IMR-90 (cell line): ENCODE data around the gene TRIM37. TPM values are rescaled to one million over a fixed set of nuclear protein-coding genes. Genes with fewer than 3 reads are reported as not detected.

Experiments
- ATAC-seq: fragments of 200-7000 bp; cut with Tn5 transposase; 2 replicates; pipeline ENCODE4 v1.9.1; 2020; ENCODE audit warnings: low read depth, mild to moderate bottlenecking, moderate library complexity
- Bru-seq: library from RNA; stranded (reverse); fragments of 400-500 nt; gene quantifications from one replicate; lab custom pipeline; 2021; lab: Mats Ljungman, UMichigan
- BruChase-seq, 2 experiments: library from RNA; stranded (reverse); fragments of 400-500 nt; gene quantifications; one replicate each; lab custom pipeline; 2021; lab: Mats Ljungman, UMichigan
- BruUV-seq: library from RNA; stranded (reverse); fragments of 400-500 nt; replicated peaks from 2 replicates; lab custom pipeline; 2021; lab: Mats Ljungman, UMichigan
- CTCF ChIA-PET: fragments of 300-600 bp; formaldehyde crosslinking; extraction: SDS; loops from one replicate; lab custom pipeline; 2021; ENCODE audit warnings: antibody characterized with exemption; lab: Yijun Ruan, JAX
- POLR2A ChIA-PET: fragments of 300-600 bp; sonication (Branson Sonifier 250); formaldehyde crosslinking; loops from one replicate; lab custom pipeline; 2022; ENCODE audit warnings: antibody characterized with exemption; ENCODE audit not compliant: unreplicated experiment; lab: Charles Lee
- DNase-seq: peaks from one replicate; pipeline ENCODE4 v3.0.0; 2013
- H2AFZ ChIP-seq: replicated peaks from 2 replicates; pipeline ENCODE3; 2013; ENCODE audit warnings: low read length, mild to moderate bottlenecking; ENCODE audit not compliant: poor library complexity
- H2AK5ac ChIP-seq: 2 replicates; pipeline ENCODE4 v1.6.1; 2013; ENCODE audit warnings: low read depth, low read length, inconsistent platforms
- H2AK9ac ChIP-seq: replicated peaks from 2 replicates; pipeline ENCODE3; 2013; ENCODE audit warnings: mild to moderate bottlenecking, low read depth, low read length, moderate library complexity; ENCODE audit not compliant: poor library complexity
- H2BK120ac ChIP-seq: 2 replicates; pipeline ENCODE4 v1.6.1; 2013; ENCODE audit warnings: low read depth, low read length, inconsistent platforms
- H2BK15ac ChIP-seq: 3 replicates; pipeline ENCODE4 v1.6.1; 2013; ENCODE audit warnings: low read depth, low read length, inconsistent platforms
- H2BK20ac ChIP-seq: 2 replicates; pipeline ENCODE4 v1.6.1; 2013; ENCODE audit warnings: low read depth, mild to moderate bottlenecking, inconsistent platforms, low read length, moderate library complexity
- H2BK5ac ChIP-seq: 2 replicates; pipeline ENCODE4 v1.6.1; 2013; ENCODE audit warnings: mild to moderate bottlenecking, low read depth, low read length, inconsistent platforms; ENCODE audit not compliant: poor library complexity, severe bottlenecking
- H3K14ac ChIP-seq: replicated peaks from 2 replicates; pipeline ENCODE4 v1.6.1; 2013; ENCODE audit warnings: low read depth, low read length, inconsistent platforms
- H3K18ac ChIP-seq: 2 replicates; pipeline ENCODE4 v1.6.1; 2013; ENCODE audit warnings: low read depth, low read length, control low read depth
- H3K23ac ChIP-seq: 2 replicates; pipeline ENCODE4 v1.6.1; 2013; ENCODE audit warnings: low read depth, low read length, inconsistent platforms
- H3K27ac ChIP-seq: 2 replicates; pipeline ENCODE4 v1.5.1; 2013; ENCODE audit warnings: mild to moderate bottlenecking, control low read depth, low read length; ENCODE audit not compliant: insufficient read depth
- H3K27me3 ChIP-seq: 2 replicates; pipeline ENCODE4 v1.6.1; 2013; ENCODE audit warnings: low read length; ENCODE audit not compliant: control insufficient read depth, insufficient read depth
- H3K36me3 ChIP-seq: 2 replicates; pipeline ENCODE4 v1.6.1; 2013; ENCODE audit warnings: low read length, mixed read lengths; ENCODE audit not compliant: control insufficient read depth, insufficient read depth
- H3K4ac ChIP-seq: 2 replicates; pipeline ENCODE4 v1.6.1; 2013; ENCODE audit warnings: low read depth, low read length, inconsistent platforms
- H3K4me1 ChIP-seq: 2 replicates; pipeline ENCODE4 v1.6.1; 2013; ENCODE audit warnings: low read length, mixed read lengths; ENCODE audit not compliant: control insufficient read depth, insufficient read depth
- H3K4me2 ChIP-seq: 2 replicates; pipeline ENCODE4 v1.6.1; 2013; ENCODE audit warnings: low read depth, mild to moderate bottlenecking, control low read depth, low read length, moderate library complexity
- H3K4me3 ChIP-seq: 2 replicates; pipeline ENCODE4 v1.5.1; 2013; ENCODE audit warnings: low read depth, mild to moderate bottlenecking, control low read depth, low read length, moderate library complexity; ENCODE audit not compliant: insufficient read depth
- H3K56ac ChIP-seq: 2 replicates; pipeline ENCODE4 v1.6.1; 2013; ENCODE audit warnings: low read length, inconsistent platforms; ENCODE audit not compliant: insufficient read depth; ENCODE audit errors: extremely low read depth
- H3K79me1 ChIP-seq, 2 experiments: 2 replicates each; pipeline ENCODE4 v1.6.1; 2013; ENCODE audit warnings: low read length in 2 of 2, inconsistent platforms in 1 of 2, low read depth in 1 of 2
- H3K9ac ChIP-seq: 2 replicates; pipeline ENCODE4 v1.6.1; 2013; ENCODE audit warnings: low read depth, low read length, control low read depth
- H3K9me1 ChIP-seq: 2 replicates; pipeline ENCODE4 v1.6.1; 2013; ENCODE audit warnings: low read length, inconsistent platforms; ENCODE audit not compliant: insufficient read depth
- H3K9me3 ChIP-seq: 2 replicates; pipeline ENCODE4 v1.6.1; 2013; ENCODE audit warnings: low read length; ENCODE audit not compliant: control insufficient read depth, insufficient read depth
- H4K20me1 ChIP-seq: 2 replicates; pipeline ENCODE4 v1.6.1; 2013; ENCODE audit warnings: low read length, inconsistent platforms; ENCODE audit not compliant: insufficient read depth
- H4K5ac ChIP-seq: 2 replicates; pipeline ENCODE4 v1.6.1; 2013; ENCODE audit warnings: mild to moderate bottlenecking, low read depth, low read length, control low read depth
- H4K8ac ChIP-seq, 2 experiments: 2 replicates each; pipeline ENCODE4 v1.6.1; 2013; ENCODE audit warnings: low read depth in 2 of 2, low read length in 2 of 2, control low read depth in 1 of 2, inconsistent platforms in 1 of 2
- H4K91ac ChIP-seq: 2 replicates; pipeline ENCODE4 v1.6.1; 2013; ENCODE audit warnings: low read depth, low read length, inconsistent platforms; ENCODE audit not compliant: insufficient read depth
- BHLHE40 ChIP-seq: fragments of 150-350 bp; IDR thresholded peaks from 2 replicates; pipeline ENCODE4 v1.6.1; 2016; ENCODE audit warnings: mild to moderate bottlenecking, low read depth, low read length
- ELK1 ChIP-seq: fragments of 150-350 bp; IDR thresholded peaks from 2 replicates; pipeline ENCODE4 v1.6.1; 2016; ENCODE audit warnings: low read depth, mild to moderate bottlenecking, low read length, moderate library complexity, borderline replicate concordance
- FOS ChIP-seq: fragments of 150-350 bp; IDR thresholded peaks from 2 replicates; pipeline ENCODE4 v1.6.1; 2016; ENCODE audit warnings: low read depth, low read length
- MAFK ChIP-seq: IDR thresholded peaks from 2 replicates; pipeline ENCODE4 v1.6.1; 2012; ENCODE audit warnings: low read depth, low read length, improper control_type of control experiment
- MAZ ChIP-seq: IDR thresholded peaks from 2 replicates; pipeline ENCODE4 v1.6.1; 2012; ENCODE audit warnings: low read depth, mild to moderate bottlenecking, low read length, improper control_type of control experiment, moderate library complexity, borderline replicate concordance
- MXI1 ChIP-seq: IDR thresholded peaks from 2 replicates; pipeline ENCODE4 v1.6.1; 2012; ENCODE audit warnings: low read depth, mild to moderate bottlenecking, low read length, moderate library complexity, borderline replicate concordance
- POLR2A ChIP-seq: IDR thresholded peaks from 2 replicates; pipeline ENCODE4 v1.6.1; 2012; ENCODE audit warnings: mild to moderate bottlenecking, low read depth, low read length
- RCOR1 ChIP-seq: IDR thresholded peaks from 2 replicates; pipeline ENCODE4 v1.6.1; 2012; ENCODE audit warnings: mild to moderate bottlenecking, low read length, improper control_type of control experiment; ENCODE audit not compliant: insufficient replicate concordance
- RFX5 ChIP-seq: IDR thresholded peaks from 2 replicates; pipeline ENCODE4 v1.8.0; 2012; ENCODE audit warnings: low read depth, mild to moderate bottlenecking, low read length, moderate library complexity
- WGBS, 2 experiments: methylation state at CpG; one replicate each; pipeline versions ENCODE4 v1.1.5 to v1.1.7; 2013; ENCODE audit warnings: missing lambda C conversion rate in 2 of 2; ENCODE audit not compliant: insufficient read length in 1 of 2; ENCODE audit errors: extremely low coverage in 2 of 2; 5-methylcytosine and 5-hydroxymethylcytosine counted together
- dilution Hi-C: fragments of 300-500 bp; cut with HindIII; formaldehyde crosslinking; loops from one replicate; pipeline ENCODE4 v1.14.3; 2018; ENCODE audit warnings: low sequenced_read_pairs; ENCODE audit not compliant: unreplicated experiment
- in situ Hi-C: fragments of 300-500 bp; cut with MboI; formaldehyde crosslinking; loops from 3 replicates; pipeline ENCODE4 v1.14.3; 2019; ENCODE audit warnings: low sequenced_read_pairs, inconsistent platforms, mixed read lengths
- intact Hi-C: fragments of 100-400 bp; cut with micrococcal nuclease; formaldehyde crosslinking; loops from 2 replicates; pipeline ENCODE4 v1.10.0; 2022
- long read RNA-seq: library from polyadenylated mRNA; unstranded; transcript quantifications from one replicate; pipeline ENCODE4 v2.0.0, GENCODE V29; 2021; ENCODE audit not compliant: unreplicated experiment
- polyA plus RNA-seq, 3 experiments: library from polyadenylated mRNA; depleted of rRNA; stranded (reverse); fragments of >200 nt; gene quantifications; 2 replicates each; pipeline ENCODE4 v1.2.3, GENCODE V29; 2012; ENCODE audit warnings: low replicate concordance in 1 of 3
- total RNA-seq: library from RNA; depleted of rRNA; stranded (reverse); fragments of >200 nt; gene quantifications from 2 replicates; pipeline ENCODE4 v1.2.3, GENCODE V29; 2012; rRNA removed

TRIM37 gene, protein sequence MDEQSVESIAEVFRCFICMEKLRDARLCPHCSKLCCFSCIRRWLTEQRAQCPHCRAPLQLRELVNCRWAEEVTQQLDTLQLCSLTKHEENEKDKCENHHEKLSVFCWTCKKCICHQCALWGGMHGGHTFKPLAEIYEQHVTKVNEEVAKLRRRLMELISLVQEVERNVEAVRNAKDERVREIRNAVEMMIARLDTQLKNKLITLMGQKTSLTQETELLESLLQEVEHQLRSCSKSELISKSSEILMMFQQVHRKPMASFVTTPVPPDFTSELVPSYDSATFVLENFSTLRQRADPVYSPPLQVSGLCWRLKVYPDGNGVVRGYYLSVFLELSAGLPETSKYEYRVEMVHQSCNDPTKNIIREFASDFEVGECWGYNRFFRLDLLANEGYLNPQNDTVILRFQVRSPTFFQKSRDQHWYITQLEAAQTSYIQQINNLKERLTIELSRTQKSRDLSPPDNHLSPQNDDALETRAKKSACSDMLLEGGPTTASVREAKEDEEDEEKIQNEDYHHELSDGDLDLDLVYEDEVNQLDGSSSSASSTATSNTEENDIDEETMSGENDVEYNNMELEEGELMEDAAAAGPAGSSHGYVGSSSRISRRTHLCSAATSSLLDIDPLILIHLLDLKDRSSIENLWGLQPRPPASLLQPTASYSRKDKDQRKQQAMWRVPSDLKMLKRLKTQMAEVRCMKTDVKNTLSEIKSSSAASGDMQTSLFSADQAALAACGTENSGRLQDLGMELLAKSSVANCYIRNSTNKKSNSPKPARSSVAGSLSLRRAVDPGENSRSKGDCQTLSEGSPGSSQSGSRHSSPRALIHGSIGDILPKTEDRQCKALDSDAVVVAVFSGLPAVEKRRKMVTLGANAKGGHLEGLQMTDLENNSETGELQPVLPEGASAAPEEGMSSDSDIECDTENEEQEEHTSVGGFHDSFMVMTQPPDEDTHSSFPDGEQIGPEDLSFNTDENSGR
- total RNA-seq: 24.9 and 33.1 TPM in 2 replicates
- polyA plus RNA-seq (2012; rRNA removed): 9.4 and 12.1 TPM in 2 replicates
- 3.0 and 5.6 TPM in 2 replicates for polyA plus RNA-seq (2012; cell fraction: cytosol; rRNA removed)
- 3.1 and 12.9 TPM in 2 replicates for polyA plus RNA-seq (2012; cell fraction: nucleus; rRNA removed; ENCODE audit: low replicate concordance)
- percentile 74 among the genes with signal in this experiment for Bru-seq, nascent RNA
- percentile 77 among the genes with signal in this experiment for BruChase-seq, experiment 1, labeled RNA remaining after a 6-hour chase
- BruChase-seq, experiment 2, labeled RNA remaining after a 2-hour chase: percentile 67 among the genes with signal in this experiment
- long read RNA-seq, full-length matches to known transcripts: 22 of 43 reads
- long read RNA-seq, partial matches to known transcripts: 6 of 43 reads
- long read RNA-seq, other reads (novel, unspliced or antisense): 15 of 43 reads

DNA sequence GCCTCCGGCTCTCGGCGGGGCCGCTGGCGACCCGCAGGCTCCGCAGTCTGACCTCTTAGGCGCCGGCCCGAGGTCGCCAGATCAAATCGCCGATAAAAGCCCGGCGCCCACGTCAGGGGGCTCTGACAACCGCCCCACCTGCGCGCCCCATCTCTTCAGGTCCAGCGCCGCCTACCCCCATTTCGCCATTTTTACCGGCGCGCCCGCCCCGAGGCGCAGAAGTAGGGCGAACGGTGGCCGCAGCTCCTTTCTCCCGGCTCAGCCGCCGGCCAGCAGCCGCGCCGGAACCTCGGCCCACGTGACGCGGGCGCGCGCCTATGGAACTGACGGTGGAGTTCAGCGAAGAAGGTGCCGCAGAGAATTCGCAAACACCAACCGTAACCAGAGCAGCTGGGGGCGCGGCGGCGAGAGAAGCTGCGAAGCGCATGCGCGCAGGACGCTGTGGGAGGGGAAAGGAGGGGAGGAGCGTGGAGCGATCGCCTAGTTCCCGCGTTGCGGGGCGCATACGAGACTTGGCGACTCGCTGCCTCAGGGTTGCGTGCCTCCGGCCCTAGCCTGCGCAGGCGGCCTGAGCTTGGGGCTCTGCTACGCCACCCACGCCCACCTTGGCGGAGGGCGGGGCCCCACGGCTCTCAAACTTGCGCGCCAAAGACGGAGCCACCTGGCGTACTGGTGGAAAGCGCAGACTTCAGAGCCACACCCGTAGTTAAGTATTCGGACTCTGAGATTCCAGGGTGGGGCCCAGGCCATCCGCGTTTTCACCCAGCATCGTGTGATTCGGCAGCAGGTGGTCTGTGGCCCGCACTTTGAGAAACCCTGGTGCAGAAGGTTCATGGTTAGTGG is at the start of gene TRIM37:
Gene TRIM37 (minus strand): TSS at position 418 of the 843 bp plus-strand sequence. CDS start 419 bp downstream, outside the sequence.
- in situ Hi-C loops (no loop called here), intact Hi-C loops (loop anchor here (1.0 kb wide), 1 partner anchor 49 kb away; the partner anchor contains the start of genes PRR11 and SKA2), dilution Hi-C loops (no loop called here)
- WGBS, 2 experiments: 0% methylated on average over 30 of the region's 89 CpGs; no CpG with 5 or more reads in 1 of the 2 experiments
- Histone ChIP-seq H3K4me1 (no peaks in the 10 kb centered on the region), H2AK5ac (peak within 1 kb of the TSS; percentile 59; the same call in 1 of the 2 replicates), H3K79me1 (peaks cover 9 to 32% of the 10 kb centered on the region in 2 experiments; a peak in 3 of 4 replicates), H3K23ac (peak within 1 kb of the TSS; percentile 77), H4K5ac (peak within 1 kb of the TSS; percentile 2; the same call in 1 of the 2 replicates), H4K8ac (peak within 1 kb of the TSS; percentile 40 to 58; a peak in 3 of 4 replicates), H2AK9ac (peak within 1 kb of the TSS; percentile 88), H4K20me1 (no peaks in the 10 kb centered on the region; the same call in 1 of the 2 replicates), H2AFZ (peak within 1 kb of the TSS; percentile 92), H3K56ac (peak within 1 kb of the TSS; percentile 57), H2BK5ac (peak within 1 kb of the TSS; percentile 27), H2BK20ac (no peak within 1 kb of the TSS; the same call in 1 of the 2 replicates), H3K18ac (peak within 1 kb of the TSS; percentile 7; the same call in 1 of the 2 replicates), H3K36me3 (no peaks in the 10 kb centered on the region), H3K9me1 (no peaks in the 10 kb centered on the region), H4K91ac (peak within 1 kb of the TSS; percentile 35; the same call in 1 of the 2 replicates), H3K4me2 (peak within 1 kb of the TSS; percentile 80), H3K4me3 (peak within 1 kb of the TSS; percentile 64), H3K14ac (peak within 1 kb of the TSS; percentile 57), H3K27ac (peak within 1 kb of the TSS; percentile 44), H3K27me3 (no peaks in the 10 kb centered on the region), H3K4ac (peak within 1 kb of the TSS; percentile 61), H2BK120ac (peak within 1 kb of the TSS; percentile 28; the same call in 1 of the 2 replicates), H3K9ac (peak within 1 kb of the TSS; percentile 69), H3K9me3 (no peaks in the 10 kb centered on the region), H2BK15ac (no peak within 1 kb of the TSS)
- BruUV-seq: no TSS peak
- ATAC-seq (peak; percentile 97), DNase-seq (peak; percentile 99)
- ChIA-PET CTCF (interaction anchor here (1.2 kb wide), 1 partner anchor 14 kb away, joined by 3 read pairs; no protein-coding TSS in a partner anchor), POLR2A (interaction anchor here (0.6 to 0.9 kb wide), 3 partner anchors 14 to 45 kb away, joined by 3 to 7 read pairs (median 3); no protein-coding TSS in a partner anchor)
- TF ChIP-seq MAFK: no peak
- peak; percentile 98 for TF ChIP-seq MAZ
- no peak for TF ChIP-seq RFX5
- TF ChIP-seq POLR2A: peak; percentile 79
- TF ChIP-seq FOS: 0 out of 2 replicates have a peak, but pooled peaks have one; percentile 39
- no peak for TF ChIP-seq ELK1
- peak; percentile 14 for TF ChIP-seq RCOR1
- peak; percentile 52; the same call in 1 of the 2 replicates for TF ChIP-seq BHLHE40
- peak; percentile 97 for TF ChIP-seq MXI1
